Large intestine (tissue), 3 donors: ENCODE measurements around the gene IQSEC2. TPM values are rescaled to one million over a fixed set of nuclear protein-coding genes. Genes with fewer than 3 reads are reported as not detected.
A peak's percentile ranks its signal among the peaks of the same experiment; 100 is the strongest.

Source experiments
- DNase-seq, 2 donors: peaks; one replicate each; pipeline versions ENCODE4 v3.0.0 to v3.0.0-alpha.2; 2013
- H3K27ac ChIP-seq: one replicate; pipeline ENCODE4 v1.5.1; 2013; ENCODE audit warnings: low read length
- H3K27me3 ChIP-seq: 2 replicates; pipeline ENCODE4 v1.6.1; 2013; ENCODE audit warnings: low read length; ENCODE audit not compliant: control insufficient read depth, insufficient read depth
- H3K36me3 ChIP-seq: 2 replicates; pipeline ENCODE4 v1.6.1; 2013; ENCODE audit warnings: low read length; ENCODE audit not compliant: control insufficient read depth, insufficient read depth
- H3K4me1 ChIP-seq: one replicate; pipeline ENCODE4 v1.6.1; 2013; ENCODE audit warnings: low read length; ENCODE audit not compliant: control insufficient read depth, insufficient read depth
- H3K4me3 ChIP-seq: one replicate; pipeline ENCODE4 v1.5.1; 2013; ENCODE audit warnings: low read length
- H3K9me3 ChIP-seq: one replicate; pipeline ENCODE4 v1.6.1; 2013; ENCODE audit warnings: mild to moderate bottlenecking, low read depth, low read length, moderate library complexity; ENCODE audit not compliant: control insufficient read depth
- WGBS: methylation state at CpG from one replicate; pipeline ENCODE4 v1.1.5; 2013; ENCODE audit warnings: low lambda C conversion rate; ENCODE audit not compliant: insufficient coverage; 5-methylcytosine and 5-hydroxymethylcytosine counted together
- polyA plus RNA-seq: library from polyadenylated mRNA; unstranded; fragments of 120-200 nt; gene quantifications from one replicate; pipeline ENCODE4 v1.2.1, GENCODE V29; 2013

The IQSEC2 gene
- polyA plus RNA-seq, 1 donor, result 19.3 TPM

DNA sequence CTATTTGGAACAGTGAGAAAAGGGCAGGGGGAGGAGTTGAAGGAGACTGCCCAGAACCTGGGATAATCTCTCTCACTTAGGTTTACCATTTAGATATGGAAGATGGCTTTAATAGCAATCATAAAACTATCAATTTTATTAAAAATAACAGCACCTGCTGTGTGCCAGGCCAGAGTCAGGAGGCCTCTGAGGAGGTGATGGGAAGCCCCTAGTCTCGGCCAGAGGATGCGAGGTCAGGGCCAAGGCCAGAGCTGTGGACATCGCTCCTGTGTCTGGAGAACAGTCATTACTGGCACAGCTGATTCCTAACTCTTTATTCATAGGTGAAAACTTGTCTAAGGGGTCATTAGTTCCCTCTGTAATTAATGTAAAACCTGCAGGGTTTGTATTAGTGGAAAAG lies 4.2 kb upstream of the IQSEC2 start:
- WGBS, result no CpG with 5 or more reads among the region's 3 CpGs
- Histone ChIP-seq H3K4me1 (peaks cover 12% of the 10 kb centered on the region), H3K36me3 (no peaks in the 10 kb centered on the region), H3K27me3 (no peaks in the 10 kb centered on the region), H3K27ac (no peak overlapping the region), H3K9me3 (no peaks in the 10 kb centered on the region), H3K4me3 (no peak overlapping the region)
- DNase-seq, result no peak

DNA sequence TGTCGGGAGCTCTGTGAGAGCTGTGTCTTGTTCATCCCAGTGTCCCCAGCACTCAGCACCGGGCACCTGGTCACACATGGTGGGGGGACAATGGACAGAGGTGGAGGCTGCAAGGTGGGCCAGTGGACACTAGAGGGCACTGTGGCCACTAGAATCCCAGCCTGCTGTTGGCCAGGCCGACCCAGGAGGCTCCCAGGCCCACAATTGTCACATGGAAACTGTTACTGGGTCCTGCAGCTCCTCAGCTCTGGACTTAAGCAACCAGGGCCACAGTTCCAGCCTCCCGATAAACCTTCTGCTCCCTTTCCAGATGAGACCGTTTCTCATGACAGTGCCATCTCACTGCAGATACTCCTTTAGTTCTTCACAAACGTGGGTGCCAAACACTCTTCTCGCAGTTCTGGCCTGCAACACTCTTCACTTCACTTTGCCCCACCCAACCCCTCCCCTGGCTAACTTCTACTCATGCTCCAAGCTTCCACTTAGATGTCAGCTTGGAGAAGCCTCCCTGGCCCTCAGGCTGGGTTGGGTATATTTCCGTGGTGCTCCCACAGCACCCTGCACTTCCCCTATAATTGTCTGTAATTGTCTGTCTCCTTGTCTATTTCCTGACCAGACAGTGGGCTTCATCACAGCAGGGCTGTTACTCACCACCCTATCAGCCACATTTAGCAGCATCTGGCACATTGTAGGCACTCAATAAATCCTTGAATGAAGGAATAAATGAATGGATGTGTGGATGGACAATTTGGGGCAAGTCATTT lies 3.5 kb upstream of the IQSEC2 start:
- Histone ChIP-seq H3K27me3 (no peaks in the 10 kb centered on the region), H3K27ac (no peak overlapping the region), H3K9me3 (no peaks in the 10 kb centered on the region), H3K36me3 (no peaks in the 10 kb centered on the region), H3K4me3 (no peak overlapping the region), H3K4me1 (peaks cover 12% of the 10 kb centered on the region)
- DNase-seq, result peak; percentile 36 to 49
- WGBS, result no CpG with 5 or more reads among the region's 8 CpGs

DNA sequence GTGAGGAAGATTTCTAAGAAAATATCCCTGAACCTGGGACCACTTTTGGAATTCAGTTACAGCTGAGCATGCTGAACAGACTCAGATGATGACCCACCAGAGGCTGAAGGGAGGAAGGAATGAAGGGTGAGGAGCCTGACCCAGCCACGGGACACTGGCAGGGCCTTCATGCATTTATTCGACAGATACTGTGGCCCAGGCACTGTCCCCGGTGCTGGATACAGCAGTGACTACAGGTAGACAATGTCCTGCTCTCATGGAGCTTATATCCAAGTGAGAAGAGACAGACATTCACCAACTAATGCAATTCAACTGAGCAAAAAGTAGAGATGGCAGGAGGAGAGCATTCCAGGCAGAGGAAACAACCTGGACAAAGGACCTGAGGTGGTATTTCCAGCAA lies 2.2 kb upstream of the IQSEC2 start:
- no peak for DNase-seq
- Histone ChIP-seq H3K27me3 (no peaks in the 10 kb centered on the region), H3K4me3 (no peak overlapping the region), H3K4me1 (peaks cover 12% of the 10 kb centered on the region), H3K36me3 (no peaks in the 10 kb centered on the region), H3K9me3 (no peaks in the 10 kb centered on the region), H3K27ac (no peak overlapping the region)
- WGBS, result no CpG with 5 or more reads among the region's 3 CpGs

DNA sequence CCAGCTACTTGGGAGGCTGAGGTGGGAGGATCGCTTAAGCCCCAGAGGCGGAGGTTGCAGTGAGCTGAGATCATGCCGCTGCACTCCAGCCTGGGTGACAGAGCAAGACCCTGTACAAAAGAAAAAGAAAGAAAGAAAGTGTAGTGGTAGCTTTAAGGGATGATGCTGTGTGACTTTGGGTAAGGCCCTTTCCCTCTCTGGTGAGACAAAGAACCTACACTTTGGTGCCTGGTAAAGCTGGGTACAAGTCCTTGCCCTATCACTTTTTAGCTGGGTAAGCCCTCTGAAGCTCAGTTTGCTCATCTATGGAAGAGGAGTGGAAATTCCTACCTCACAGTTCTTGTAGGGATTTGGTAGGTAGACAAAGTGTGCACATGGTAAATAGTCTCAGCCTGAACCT lies 1.7 kb upstream of the IQSEC2 start:
- DNase-seq, result no peak
- no peak overlapping the region for H3K27ac ChIP-seq
- H3K27me3 ChIP-seq, result no peaks in the 10 kb centered on the region
- H3K36me3 ChIP-seq, result no peaks in the 10 kb centered on the region
- no CpG with 5 or more reads among the region's 3 CpGs for WGBS
- H3K4me1 ChIP-seq, result peaks cover 12% of the 10 kb centered on the region
- H3K4me3 ChIP-seq, result no peak overlapping the region
- no peaks in the 10 kb centered on the region for H3K9me3 ChIP-seq

DNA sequence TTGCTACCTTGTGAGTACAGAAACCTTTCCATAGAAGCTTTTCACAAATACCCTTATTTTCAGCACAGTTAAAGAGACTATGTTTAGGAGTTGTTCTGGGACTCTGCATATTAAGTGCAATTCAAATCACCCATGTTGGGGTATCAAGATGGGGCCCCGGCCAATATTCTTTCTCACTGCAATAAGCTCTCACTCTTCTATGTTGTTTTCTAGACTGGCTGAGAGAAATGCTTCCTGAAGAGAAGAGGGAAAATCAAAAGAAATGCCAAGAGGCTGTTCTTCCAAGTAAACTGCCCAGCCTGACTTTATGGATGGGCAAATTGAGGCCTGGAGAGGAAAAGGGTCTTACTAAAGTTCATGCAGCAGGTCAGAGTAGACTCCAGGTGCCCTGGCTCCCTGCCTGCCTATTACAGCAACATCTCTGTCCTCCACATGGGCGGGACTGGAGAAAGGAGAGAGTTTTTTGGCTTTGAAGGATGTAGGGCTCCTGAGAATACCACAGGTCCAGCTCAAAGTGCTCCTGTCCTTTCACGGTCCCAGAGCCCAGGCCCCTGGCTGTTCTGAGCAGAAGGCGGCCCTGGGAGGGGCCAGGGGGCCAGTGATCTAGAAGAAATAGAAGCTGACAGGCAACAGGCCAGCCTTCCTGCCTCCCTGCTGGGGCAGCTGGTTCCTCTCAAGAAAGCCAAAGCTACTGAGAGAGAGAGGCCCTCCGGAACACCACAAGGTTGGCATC lies 745 bp upstream of the IQSEC2 start:
- no CpG with 5 or more reads among the region's 5 CpGs for WGBS
- Histone ChIP-seq H3K27ac (peak overlapping the region; percentile 81), H3K4me1 (peaks cover 4% of the 10 kb centered on the region), H3K9me3 (no peaks in the 10 kb centered on the region), H3K27me3 (no peaks in the 10 kb centered on the region), H3K4me3 (no peak overlapping the region), H3K36me3 (no peaks in the 10 kb centered on the region)
- DNase-seq, result no peak

DNA sequence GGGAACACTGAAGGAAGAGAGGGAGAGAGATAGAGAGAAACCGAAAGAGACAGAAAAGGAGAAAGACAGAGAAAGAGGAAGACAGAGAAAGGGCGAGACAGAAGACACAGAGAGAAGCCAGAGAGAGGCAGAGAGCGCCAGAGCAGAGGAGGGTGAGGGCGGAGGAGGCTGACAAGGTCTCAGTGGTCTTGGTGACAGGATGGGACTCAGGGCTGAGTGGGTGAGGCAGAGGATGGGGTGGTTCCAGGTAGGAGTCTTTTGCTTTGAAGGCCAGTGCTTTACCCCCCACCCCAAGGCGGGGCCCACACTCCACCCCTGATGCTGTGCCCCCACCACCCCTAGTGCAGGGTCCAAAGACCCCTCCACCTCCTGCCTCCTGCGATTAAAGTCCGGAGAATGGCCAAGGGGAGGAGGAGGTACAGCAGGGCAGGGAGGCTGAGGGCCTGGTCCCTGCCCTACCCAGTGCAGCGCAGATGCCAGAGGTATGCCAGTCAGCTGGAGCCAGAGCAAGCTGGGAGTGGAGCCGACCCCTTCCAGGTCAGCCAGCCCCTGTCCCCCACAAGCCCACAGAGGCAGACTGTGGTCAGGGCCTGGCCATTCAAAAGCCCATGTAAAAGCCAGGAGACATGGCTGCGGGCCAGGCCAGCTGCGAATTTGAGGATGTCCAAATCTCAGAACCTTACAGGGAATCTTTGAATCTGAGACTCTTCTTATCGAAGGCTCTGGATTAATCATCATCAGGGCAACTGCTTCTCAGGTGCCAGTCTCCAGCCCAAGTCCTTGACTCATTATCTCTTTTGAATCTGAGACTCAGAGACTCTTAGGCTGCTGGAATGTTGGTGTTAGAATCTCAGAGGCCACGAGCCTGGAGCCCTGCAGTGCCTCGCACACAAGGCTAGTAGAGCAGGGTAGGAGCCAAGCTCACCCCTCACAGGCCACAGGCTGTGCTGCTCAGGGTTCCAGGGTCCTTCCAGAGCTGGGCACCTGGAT lies 758 bp downstream of the IQSEC2 start:
- Histone ChIP-seq H3K27me3 (no peaks in the 10 kb centered on the region), H3K27ac (peak overlapping the region; percentile 81), H3K9me3 (no peaks in the 10 kb centered on the region), H3K4me1 (peaks cover 4% of the 10 kb centered on the region), H3K4me3 (peak overlapping the region; percentile 48), H3K36me3 (no peaks in the 10 kb centered on the region)
- peak in 1 of 2 donors; percentile 52 for DNase-seq
- 33% methylated on average over 1 of the region's 14 CpGs for WGBS

DNA sequence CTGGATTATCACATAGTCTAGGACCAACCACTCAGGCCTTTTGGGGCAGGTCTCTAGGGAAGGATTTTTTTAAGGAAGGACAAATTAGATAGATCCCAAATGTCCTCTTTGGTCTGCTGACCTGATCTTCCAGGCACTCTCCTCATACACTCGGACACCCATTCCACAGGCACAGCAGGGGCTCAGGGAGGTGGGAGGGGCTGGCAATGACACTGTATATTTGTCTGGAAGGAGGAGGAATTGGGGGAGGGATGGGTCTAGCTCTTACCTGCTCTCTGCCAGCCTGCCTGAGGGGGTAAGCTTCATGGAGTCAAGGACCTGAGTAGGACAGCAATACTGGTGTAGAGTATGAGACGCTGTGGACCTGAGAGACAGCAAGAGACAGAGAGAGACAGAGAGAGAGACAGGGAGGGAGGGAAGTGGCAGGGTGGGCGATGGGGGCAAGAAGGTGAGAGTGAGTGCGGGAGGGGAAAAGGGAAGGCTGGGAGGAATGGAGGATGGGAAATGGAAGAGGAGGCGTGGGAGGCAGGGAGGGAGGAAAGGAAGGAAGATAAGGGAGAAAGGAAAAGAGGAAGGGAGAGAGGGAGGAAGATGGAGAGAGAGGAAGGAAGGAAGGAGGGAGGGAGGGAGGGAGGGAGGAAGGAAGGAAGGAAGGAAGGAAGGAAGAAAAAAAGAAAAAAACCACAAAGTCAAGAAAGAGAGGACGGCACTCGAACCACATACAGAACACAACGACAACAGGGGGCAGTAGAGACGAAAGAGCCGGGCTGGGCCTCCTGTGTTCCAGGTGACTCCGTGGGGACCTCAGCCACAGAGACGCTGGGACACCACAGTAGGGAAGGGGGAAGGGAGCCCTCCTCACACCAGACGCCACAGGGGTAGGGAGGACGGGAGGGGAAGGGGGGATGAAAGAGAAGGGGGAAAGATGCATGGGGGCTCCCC lies 1.8 kb downstream of the IQSEC2 start:
- no peaks in the 10 kb centered on the region for H3K4me1 ChIP-seq
- 63% methylated on average over 1 of the region's 14 CpGs for WGBS
- peak in 1 of 2 donors; percentile 33 for DNase-seq
- no peaks in the 10 kb centered on the region for H3K27me3 ChIP-seq
- peak overlapping the region; percentile 81 for H3K27ac ChIP-seq
- H3K4me3 ChIP-seq, result peak overlapping the region; percentile 48
- H3K36me3 ChIP-seq, result no peaks in the 10 kb centered on the region
- no peaks in the 10 kb centered on the region for H3K9me3 ChIP-seq

DNA sequence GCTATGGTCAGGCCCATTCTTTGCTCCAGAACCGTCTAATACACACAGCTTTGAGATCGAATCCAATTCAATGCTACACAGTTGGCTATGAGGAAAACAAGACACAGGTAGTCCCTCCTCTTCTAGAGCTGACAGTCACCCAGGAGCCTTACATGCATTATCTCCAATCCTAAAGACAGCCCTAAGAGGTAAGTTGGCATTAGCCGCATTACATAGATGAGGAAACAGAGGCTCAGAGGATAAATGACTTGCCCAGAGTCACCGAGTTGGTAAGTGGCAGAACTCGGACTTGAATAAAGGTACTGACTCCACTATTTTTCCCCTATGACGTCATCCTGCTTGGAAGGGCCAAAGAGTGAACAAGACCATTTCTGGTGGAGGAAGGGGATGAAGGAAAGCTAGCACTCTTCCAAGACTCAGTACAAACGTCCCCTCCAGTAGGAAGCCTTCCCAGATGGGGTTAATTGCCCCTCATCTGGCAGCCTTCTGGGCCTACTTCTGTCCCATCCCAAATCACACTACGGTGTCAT lies 8.5 kb downstream of the IQSEC2 start:
- H3K4me3 ChIP-seq, result no peak overlapping the region
- no CpG with 5 or more reads among the region's 8 CpGs for WGBS

DNA sequence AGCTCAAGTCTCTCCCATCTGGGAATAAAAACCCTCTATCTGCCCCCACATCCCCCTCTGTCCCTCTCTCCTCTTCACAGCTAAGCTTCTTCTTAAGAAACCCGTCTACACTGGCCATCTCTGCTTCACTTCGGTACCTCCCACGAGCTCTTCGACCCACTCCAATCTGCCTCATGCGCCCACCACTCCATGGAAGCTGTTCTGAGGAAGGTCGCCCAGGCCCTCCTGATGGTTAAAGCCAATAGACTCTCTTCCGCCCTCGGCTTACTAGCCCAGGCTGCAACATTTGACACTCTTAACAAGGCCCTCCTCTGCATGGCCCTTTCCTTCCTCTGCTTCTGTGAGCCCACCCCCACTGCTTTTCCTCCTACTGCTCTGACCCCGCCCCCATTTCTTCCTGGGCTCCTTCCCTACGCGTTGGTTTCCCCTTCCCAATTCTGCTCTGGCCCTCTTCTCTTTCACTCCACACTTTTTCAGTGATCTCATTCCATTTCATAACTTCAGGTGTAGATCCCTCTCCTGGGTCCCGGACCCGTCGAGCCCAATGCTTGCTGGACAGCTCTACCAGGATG lies 11.8 kb downstream of the IQSEC2 start:
- no CpG with 5 or more reads among the region's 14 CpGs for WGBS
- no peaks in the 10 kb centered on the region for H3K9me3 ChIP-seq

More for the DNA sequence above, 8.5 kb downstream of the IQSEC2 start:
- Histone ChIP-seq H3K4me1 (no peaks in the 10 kb centered on the region), H3K36me3 (no peaks in the 10 kb centered on the region), H3K9me3 (no peaks in the 10 kb centered on the region), H3K27me3 (no peaks in the 10 kb centered on the region), H3K27ac (no peak overlapping the region)
- DNase-seq, result no peak

More for the DNA sequence above, 11.8 kb downstream of the IQSEC2 start:
- Histone ChIP-seq H3K4me1 (peaks cover 4% of the 10 kb centered on the region), H3K4me3 (no peak overlapping the region), H3K36me3 (no peaks in the 10 kb centered on the region), H3K27me3 (no peaks in the 10 kb centered on the region), H3K27ac (no peak overlapping the region)
- no peak for DNase-seq
